HUES64 (cell line): ENCODE results near the gene POLN.

Experiments used
- H3K27ac ChIP-seq: 2 replicates; pipeline ENCODE4 v1.7.0; 2013; ENCODE audit warnings: low read depth, low read length, inconsistent platforms
- H3K27me3 ChIP-seq: 2 replicates; pipeline ENCODE4 v1.6.1; 2013; ENCODE audit warnings: mild to moderate bottlenecking, low read length; ENCODE audit not compliant: insufficient read depth
- H3K36me3 ChIP-seq: 2 replicates; pipeline ENCODE4 v1.6.1; 2013; ENCODE audit warnings: mild to moderate bottlenecking, low read length; ENCODE audit not compliant: insufficient read depth
- H3K4me1 ChIP-seq: 2 replicates; pipeline ENCODE4 v1.6.1; 2013; ENCODE audit warnings: mild to moderate bottlenecking, low read length, moderate library complexity; ENCODE audit not compliant: insufficient read depth
- H3K4me3 ChIP-seq: 2 replicates; pipeline ENCODE4 v1.5.1; 2013; ENCODE audit warnings: mild to moderate bottlenecking, low read length, moderate library complexity
- H3K9ac ChIP-seq: 2 replicates; pipeline ENCODE4 v1.6.1; 2013; ENCODE audit warnings: mild to moderate bottlenecking, low read depth, low read length
- H3K9me3 ChIP-seq: 2 replicates; pipeline ENCODE4 v1.6.1; 2013; ENCODE audit warnings: low read depth, low read length; ENCODE audit not compliant: insufficient read depth
- WGBS: fragments of 150-250, 120-280 bp; methylation state at CpG from one replicate; pipeline ENCODE4 v1.1.7; 2013; ENCODE audit warnings: missing lambda C conversion rate; 5-methylcytosine and 5-hydroxymethylcytosine counted together

Gene POLN

GRCh38 chr4:2274320-2275043, 32.6 kb upstream of the POLN start:
- Histone ChIP-seq H3K27me3 (no peaks in the 10 kb centered on the region), H3K9me3 (no peaks in the 10 kb centered on the region), H3K36me3 (no peaks in the 10 kb centered on the region), H3K27ac (no peak overlapping the region), H3K4me1 (peaks cover under 1% of the 10 kb centered on the region; the same call in 1 of the 2 replicates), H3K4me3 (no peak overlapping the region), H3K9ac (no peak overlapping the region)
- 91% methylated on average over 21 of the region's 21 CpGs for WGBS

GRCh38 chr4:2273657-2274319, 31.9 kb upstream of the POLN start:
- no peak overlapping the region for H3K9ac ChIP-seq
- H3K4me1 ChIP-seq = peaks cover 7% of the 10 kb centered on the region; the same call in 1 of the 2 replicates
- H3K36me3 ChIP-seq = no peaks in the 10 kb centered on the region

GRCh38 chr4:2273221-2273620, 31.3 kb upstream of the POLN start:
- Histone ChIP-seq H3K27me3 (no peaks in the 10 kb centered on the region), H3K27ac (no peak overlapping the region), H3K9ac (no peak overlapping the region), H3K36me3 (no peaks in the 10 kb centered on the region), H3K9me3 (no peaks in the 10 kb centered on the region), H3K4me1 (peaks cover 8% of the 10 kb centered on the region; the same call in 1 of the 2 replicates), H3K4me3 (no peak overlapping the region)
- WGBS = 86% methylated on average over 15 of the region's 15 CpGs

More at GRCh38 chr4:2273657-2274319, 31.9 kb upstream of the POLN start:
- 88% methylated on average over 24 of the region's 24 CpGs for WGBS
- Histone ChIP-seq H3K27ac (no peak overlapping the region), H3K9me3 (no peaks in the 10 kb centered on the region), H3K4me3 (no peak overlapping the region), H3K27me3 (no peaks in the 10 kb centered on the region)

GRCh38 chr4:2272828-2273120, 30.9 kb upstream of the POLN start:
- no peaks in the 10 kb centered on the region for H3K9me3 ChIP-seq
- H3K36me3 ChIP-seq = no peaks in the 10 kb centered on the region
- peaks cover 8% of the 10 kb centered on the region; the same call in 1 of the 2 replicates for H3K4me1 ChIP-seq
- WGBS = 93% methylated on average over 6 of the region's 6 CpGs
- no peak overlapping the region for H3K4me3 ChIP-seq
- H3K27me3 ChIP-seq = no peaks in the 10 kb centered on the region
- H3K27ac ChIP-seq = no peak overlapping the region
- no peak overlapping the region for H3K9ac ChIP-seq

GRCh38 chr4:2272026-2272827, 30.3 kb upstream of the POLN start:
- H3K27me3 ChIP-seq = no peaks in the 10 kb centered on the region
- no peak overlapping the region for H3K27ac ChIP-seq
- H3K4me1 ChIP-seq = peaks cover 8% of the 10 kb centered on the region; the same call in 1 of the 2 replicates
- H3K4me3 ChIP-seq = no peak overlapping the region
- H3K9ac ChIP-seq = no peak overlapping the region
- 90% methylated on average over 25 of the region's 25 CpGs for WGBS
- no peaks in the 10 kb centered on the region for H3K36me3 ChIP-seq
- no peaks in the 10 kb centered on the region for H3K9me3 ChIP-seq

GRCh38 chr4:2271279-2272025, 29.5 kb upstream of the POLN start:
- Histone ChIP-seq H3K27me3 (no peaks in the 10 kb centered on the region), H3K27ac (no peak overlapping the region), H3K36me3 (no peaks in the 10 kb centered on the region), H3K4me3 (no peak overlapping the region), H3K9ac (no peak overlapping the region), H3K4me1 (peaks cover 8% of the 10 kb centered on the region; the same call in 1 of the 2 replicates), H3K9me3 (no peaks in the 10 kb centered on the region)
- 89% methylated on average over 27 of the region's 27 CpGs for WGBS

GRCh38 chr4:2270341-2271165, 28.6 kb upstream of the POLN start:
- 89% methylated on average over 33 of the region's 34 CpGs for WGBS
- H3K27me3 ChIP-seq = no peaks in the 10 kb centered on the region
- H3K27ac ChIP-seq = no peak overlapping the region
- H3K9me3 ChIP-seq = no peaks in the 10 kb centered on the region
- no peak overlapping the region for H3K4me3 ChIP-seq
- peaks cover 8% of the 10 kb centered on the region; the same call in 1 of the 2 replicates for H3K4me1 ChIP-seq
- no peaks in the 10 kb centered on the region for H3K36me3 ChIP-seq
- H3K9ac ChIP-seq = no peak overlapping the region

- Histone ChIP-seq H3K4me3 (no peak overlapping the region), H3K27ac (no peak overlapping the region), H3K36me3 (no peaks in the 10 kb centered on the region), H3K4me1 (peaks cover 8% of the 10 kb centered on the region; the same call in 1 of the 2 replicates), H3K9ac (no peak overlapping the region), H3K27me3 (no peaks in the 10 kb centered on the region), H3K9me3 (no peaks in the 10 kb centered on the region)
- 87% methylated on average over 12 of the region's 12 CpGs for WGBS
Observed at GRCh38 chr4:2269618-2270163, 27.8 kb upstream of the POLN start.

GRCh38 chr4:2269206-2269531, 27.2 kb upstream of the POLN start:
- Histone ChIP-seq H3K4me3 (no peak overlapping the region), H3K36me3 (no peaks in the 10 kb centered on the region), H3K4me1 (peaks cover 8% of the 10 kb centered on the region; the same call in 1 of the 2 replicates), H3K27me3 (no peaks in the 10 kb centered on the region), H3K9ac (no peak overlapping the region), H3K9me3 (no peaks in the 10 kb centered on the region), H3K27ac (no peak overlapping the region)
- 65% methylated on average over 6 of the region's 6 CpGs for WGBS
